Skeletal muscle cell (primary cell): ENCODE measurements around the gene SLC25A52.
"Not testable (repeated sequence)": the region's sequence is repeated elsewhere in the genome, so short reads cannot be mapped to it uniquely, and the experiment has no call there.

Experiments used
- DNase-seq: peaks from one replicate; pipeline ENCODE4 v3.0.0-alpha.2; 2010; ENCODE audit warnings: low read depth
- H3K4me3 ChIP-seq: 2 replicates; pipeline ENCODE4 v1.5.1; 2011; ENCODE audit warnings: low read depth, mild to moderate bottlenecking, control low read depth, low read length, moderate library complexity

The SLC25A52 gene, protein sequence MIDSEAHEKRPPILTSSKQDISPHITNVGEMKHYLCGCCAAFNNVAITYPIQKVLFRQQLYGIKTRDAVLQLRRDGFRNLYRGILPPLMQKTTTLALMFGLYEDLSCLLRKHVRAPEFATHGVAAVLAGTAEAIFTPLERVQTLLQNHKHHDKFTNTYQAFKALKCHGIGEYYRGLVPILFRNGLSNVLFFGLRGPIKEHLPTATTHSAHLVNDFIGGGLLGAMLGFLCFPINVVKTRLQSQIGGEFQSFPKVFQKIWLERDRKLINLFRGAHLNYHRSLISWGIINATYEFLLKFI

DNA sequence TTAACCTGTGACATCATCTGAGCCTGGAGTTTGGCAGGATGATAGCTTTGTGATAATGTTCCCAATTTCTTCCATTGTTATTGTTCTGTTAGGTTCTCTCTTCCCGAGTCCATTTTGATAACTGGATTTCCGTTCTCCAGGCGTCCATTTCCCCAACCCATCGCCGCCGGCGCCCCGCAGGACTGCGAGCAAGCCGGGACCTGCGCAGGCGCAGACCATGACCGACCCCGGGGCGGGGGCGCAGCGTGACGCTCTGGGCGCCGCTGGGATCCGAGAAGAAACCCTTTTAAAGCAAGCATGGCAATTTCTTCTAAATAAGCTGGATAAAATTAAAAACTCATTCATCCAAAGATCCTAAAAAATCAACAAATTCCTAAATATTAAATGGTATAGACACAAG lies at the start of gene SLC25A52:
Gene SLC25A52 (minus strand): TSS at position 186 of the 400 bp plus-strand sequence. CDS start 219 bp downstream, outside the sequence.
- DNase-seq = no peak
- no peak within 1 kb of the TSS for H3K4me3 ChIP-seq

DNA sequence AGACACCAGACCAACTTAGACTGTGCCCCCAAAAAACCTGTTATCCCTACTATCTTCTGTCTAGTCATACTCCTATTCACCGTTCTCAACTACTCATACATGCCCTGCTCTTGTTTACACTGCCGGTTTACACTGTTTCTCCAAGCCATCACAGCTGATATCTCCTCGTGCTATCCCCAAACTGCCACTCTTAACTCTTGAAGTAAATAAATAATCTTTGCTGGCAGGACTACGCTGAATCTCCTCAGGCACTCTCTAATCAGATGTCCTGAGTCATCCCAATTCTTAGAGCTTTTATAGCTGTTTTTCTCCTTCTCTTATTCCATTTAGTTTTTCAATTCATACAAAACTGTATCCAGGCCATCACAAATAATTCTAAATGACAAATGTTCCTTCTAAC lies 48.4 kb upstream of the SLC25A52 start:
- DNase-seq, H3K4me3 ChIP-seq: not testable (repeated sequence)

DNA sequence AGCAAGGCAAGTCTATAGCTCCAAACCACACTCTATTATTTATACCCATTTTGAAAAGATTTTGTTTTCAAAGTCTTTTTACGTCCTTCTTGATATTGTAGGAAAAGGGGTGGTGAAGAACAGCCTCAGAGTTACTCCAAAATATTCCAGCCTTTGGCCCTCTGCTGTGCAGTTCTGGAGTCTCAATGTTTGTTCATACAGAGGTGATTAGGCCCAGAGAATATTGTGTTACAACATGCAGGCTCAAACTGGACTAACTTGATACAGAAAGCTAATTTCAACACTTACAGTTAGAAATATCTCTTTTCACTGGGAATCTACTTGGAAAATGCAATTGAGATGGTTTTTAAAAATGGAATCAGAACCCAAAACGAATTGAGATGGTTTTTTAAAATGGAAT lies 40.4 kb upstream of the SLC25A52 start:
- H3K4me3 ChIP-seq = no peak overlapping the region
- DNase-seq = no peak

DNA sequence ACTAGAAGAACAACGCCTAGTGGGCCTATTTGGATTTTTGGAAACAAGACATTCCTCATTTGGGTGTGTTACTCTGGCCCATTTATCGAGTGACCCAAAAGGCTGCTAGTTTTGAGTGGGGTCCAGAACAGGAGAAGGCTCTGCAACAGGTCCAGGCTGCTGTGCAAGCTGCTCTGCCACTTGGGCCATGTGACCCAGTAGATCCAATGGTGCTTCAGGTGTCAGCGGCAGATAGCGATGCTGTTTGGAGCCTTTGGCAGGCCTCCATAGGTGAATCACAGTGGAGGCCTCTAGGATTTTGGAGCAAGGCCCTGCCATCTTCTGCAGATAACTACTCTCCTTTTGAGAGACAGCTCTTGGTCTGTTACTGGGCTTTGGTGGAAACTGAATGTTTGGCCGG lies 38.6 kb upstream of the SLC25A52 start:
- H3K4me3 ChIP-seq, DNase-seq: not testable (repeated sequence)

DNA sequence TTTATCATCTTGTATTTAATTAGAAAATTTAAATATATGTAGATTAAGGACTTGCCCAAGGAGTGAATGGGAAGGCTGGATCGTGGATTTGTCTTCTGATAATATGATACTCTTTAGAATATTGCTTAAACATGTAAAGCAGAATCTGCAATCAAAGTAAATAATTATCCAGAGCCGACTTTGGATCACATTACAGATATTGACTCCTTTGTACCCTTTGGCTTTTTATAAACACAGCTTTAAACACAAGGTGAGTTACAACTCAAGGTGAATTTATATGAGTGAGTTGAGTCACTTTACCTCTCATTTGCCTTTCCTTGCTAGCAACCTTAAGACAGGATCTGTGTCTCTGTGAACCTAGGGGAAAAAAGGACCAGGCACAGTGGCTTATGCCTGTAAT lies 37.7 kb upstream of the SLC25A52 start:
- no peak for DNase-seq
- no peak overlapping the region for H3K4me3 ChIP-seq

DNA sequence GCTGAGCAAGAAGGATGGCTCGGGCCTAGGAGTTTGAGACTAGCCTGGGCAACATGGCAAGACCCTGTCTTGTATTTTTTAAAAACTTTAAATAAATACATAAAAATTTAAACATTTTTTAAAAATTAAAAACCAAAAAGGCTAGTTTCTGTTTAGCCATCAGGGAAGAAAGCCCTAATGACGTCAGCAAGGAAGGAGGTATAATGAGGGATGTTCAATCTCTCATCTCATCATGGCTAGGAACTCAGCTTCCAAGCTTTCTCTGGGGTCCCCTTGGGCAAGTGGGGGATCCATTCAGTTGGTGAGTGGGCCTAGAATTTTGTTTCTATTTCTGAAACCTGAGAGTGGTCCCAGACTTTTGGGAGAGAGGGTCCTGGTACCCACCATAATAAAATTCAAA lies 35.1 kb upstream of the SLC25A52 start:
- H3K4me3 ChIP-seq = no peak overlapping the region
- no peak for DNase-seq

DNA sequence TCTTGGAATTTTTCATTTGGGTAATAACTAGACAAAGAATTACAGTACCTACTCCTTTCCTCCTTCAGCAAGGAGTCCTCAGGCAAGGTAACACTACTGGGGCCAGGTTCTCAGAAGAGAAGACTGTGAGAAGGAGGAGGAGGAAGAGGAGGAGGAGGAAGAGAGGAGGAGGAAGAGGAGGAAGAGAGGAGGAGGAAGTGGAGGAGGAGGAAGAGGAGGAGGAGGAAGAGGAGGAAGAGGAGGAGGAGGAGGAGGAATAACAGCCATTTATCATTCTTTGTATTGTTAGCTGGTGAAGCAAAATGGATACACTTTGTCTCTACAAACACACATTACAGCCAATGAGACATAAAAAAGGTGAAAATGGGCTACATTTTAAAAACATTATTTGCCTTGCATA lies 32.9 kb upstream of the SLC25A52 start:
- no peak overlapping the region for H3K4me3 ChIP-seq
- DNase-seq = no peak

DNA sequence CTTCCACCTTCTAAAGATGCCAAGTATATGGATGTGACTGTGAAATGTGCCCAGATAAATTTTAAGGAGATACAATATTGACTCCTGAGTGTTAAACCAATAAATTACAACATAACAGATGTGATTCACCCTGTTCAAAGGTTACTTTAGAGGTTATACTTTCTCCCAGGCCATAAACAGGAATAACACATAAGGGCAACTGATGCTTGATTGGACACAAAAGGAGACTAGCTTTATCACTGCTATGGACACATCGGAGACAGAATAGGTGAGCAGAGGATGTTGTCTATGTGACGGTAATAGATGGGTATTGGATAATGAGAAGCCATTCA lies 31.9 kb upstream of the SLC25A52 start:
- DNase-seq = no peak
- no peak overlapping the region for H3K4me3 ChIP-seq

DNA sequence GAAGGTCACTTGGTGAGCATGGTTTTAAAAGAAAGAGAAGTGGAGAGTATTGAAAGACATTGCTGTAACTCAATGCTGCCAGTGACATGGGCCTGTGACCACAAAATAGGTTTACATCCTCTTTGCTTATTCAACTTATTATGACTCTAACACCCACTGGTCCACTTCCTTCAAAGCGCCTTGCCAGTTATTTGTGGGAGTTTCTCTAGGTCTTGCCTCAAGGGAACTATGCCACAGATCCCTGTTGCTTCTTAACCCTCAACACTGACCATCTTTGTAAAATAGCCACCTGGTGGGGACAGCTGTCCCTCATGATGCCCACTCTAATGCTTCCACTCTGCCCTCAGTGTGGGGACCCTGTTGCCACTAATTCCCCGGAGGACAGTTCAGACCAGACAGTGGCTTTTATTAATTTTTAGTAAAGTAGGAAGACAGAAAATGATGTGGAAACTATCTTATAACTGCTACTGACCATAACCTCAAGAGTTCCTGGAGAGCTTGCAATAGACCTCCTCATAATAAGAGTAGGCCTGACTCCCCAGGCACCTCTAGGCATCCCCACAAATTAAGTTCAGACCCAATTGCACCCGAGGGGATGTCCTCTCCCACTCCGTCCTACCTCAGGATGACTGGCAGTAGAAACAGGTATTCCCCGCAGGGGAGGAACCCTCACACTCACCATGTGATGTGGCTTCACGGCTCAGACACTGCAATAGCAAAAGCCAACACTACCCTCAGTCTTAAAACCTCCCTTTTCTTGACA lies 31.3 kb upstream of the SLC25A52 start:
- DNase-seq = no peak

DNA sequence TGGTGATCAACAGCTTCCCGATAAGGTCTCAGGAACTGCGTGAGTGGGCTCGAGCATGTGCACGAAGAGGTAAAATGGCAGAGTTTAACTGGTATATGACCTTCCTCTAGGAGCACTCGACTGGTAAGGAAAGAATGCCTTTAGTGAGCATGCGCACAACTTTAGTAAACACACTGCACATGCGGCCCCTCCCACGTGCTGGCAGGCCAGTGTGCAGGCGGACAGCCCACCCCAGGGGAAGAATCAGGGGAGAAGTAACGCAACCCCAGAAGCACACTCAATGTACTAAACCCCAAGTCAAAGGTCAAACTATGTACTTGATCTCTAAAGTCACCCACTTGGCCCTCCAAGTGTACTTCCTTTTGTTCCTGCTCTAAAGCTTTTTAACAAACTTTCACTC lies 28.7 kb upstream of the SLC25A52 start:
- H3K4me3 ChIP-seq = no peak overlapping the region
- no peak for DNase-seq

More for the DNA sequence above, 31.3 kb upstream of the SLC25A52 start:
- H3K4me3 ChIP-seq = no peak overlapping the region

DNA sequence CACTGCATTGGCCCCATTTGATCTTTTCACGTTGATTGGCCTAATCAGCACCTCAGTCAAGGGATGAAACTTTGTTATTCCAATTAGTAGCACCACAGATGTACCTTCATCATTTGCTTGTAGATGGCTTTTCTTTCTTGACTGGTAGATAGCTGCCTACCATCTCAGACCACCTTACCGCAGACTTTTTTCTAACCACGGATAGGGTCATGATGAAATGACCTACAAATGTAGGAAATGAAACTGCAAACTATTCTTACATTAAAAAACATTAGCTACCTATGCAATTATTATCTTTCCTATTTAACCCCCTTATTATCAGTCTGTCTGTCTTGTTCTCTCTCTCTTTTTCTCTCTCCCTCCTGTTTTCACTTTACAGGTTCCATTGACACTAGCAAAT lies 22.4 kb upstream of the SLC25A52 start:
- H3K4me3 ChIP-seq = no peak overlapping the region
- DNase-seq = no peak

DNA sequence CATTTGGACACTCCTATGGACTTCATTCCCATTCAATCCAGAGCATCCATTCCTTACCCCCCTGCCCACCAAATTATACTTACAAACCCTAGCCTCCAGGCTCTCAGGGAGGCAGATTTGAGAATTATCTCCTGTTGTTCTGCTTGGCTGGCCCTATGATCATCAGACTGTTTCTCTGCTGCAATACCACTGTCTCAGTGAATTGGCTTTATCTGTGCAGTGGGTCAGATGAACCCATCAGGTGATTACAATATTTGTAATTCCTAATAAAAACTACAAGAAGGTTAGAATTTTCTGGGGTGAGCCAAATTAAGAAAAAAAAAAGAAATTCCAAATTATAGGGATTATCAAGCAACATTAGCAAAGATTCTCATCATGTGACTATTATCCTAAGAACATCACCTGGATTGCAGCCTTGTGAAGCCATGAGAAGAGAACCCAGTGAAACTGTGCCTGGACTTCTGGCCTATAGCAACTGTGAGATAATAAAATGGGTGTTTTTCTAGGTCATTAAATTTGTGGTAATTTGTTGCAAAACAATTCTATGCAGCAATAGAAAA lies 17.8 kb upstream of the SLC25A52 start:
- no peak overlapping the region for H3K4me3 ChIP-seq

DNA sequence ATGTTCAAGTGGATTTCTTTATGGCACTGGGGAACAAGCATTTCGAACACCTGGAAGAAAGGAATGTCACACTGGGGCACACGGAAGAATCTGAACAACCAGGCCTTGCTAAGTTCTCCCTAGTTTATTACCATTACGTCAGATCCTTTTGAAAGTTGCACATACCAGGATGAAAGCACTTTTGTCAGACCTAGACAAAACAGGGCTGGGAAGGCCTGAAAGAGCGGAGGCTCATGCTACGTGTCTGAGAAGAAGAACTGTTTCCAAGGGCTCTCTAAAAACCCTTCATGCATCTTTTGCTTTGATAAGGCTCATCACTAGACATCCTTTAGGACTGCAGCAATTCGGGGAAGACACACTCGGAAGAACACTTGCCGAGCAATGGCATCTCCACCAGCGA lies 15.4 kb upstream of the SLC25A52 start:
- DNase-seq = no peak
- H3K4me3 ChIP-seq = no peak overlapping the region

More for the DNA sequence above, 17.8 kb upstream of the SLC25A52 start:
- DNase-seq = no peak

DNA sequence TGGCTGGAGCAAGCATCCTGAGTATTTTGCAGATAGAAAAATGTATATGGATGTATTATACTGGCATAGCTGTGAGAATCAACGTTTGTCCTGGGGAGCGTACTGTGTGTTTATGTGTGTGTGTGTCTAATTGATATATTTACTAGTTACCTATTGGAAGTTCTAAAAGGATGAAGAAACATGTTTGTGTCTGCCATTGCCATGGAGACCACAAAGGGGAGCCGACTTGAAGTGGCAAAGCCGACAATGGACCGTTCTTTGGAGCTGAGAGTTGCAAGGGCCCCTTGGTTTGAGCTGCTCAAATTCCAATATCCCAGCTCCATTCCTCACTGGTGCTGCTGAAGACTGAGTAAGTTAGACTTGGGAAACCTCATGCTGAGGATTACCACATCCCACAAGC lies 14.3 kb upstream of the SLC25A52 start:
- DNase-seq = no peak
- no peak overlapping the region for H3K4me3 ChIP-seq

DNA sequence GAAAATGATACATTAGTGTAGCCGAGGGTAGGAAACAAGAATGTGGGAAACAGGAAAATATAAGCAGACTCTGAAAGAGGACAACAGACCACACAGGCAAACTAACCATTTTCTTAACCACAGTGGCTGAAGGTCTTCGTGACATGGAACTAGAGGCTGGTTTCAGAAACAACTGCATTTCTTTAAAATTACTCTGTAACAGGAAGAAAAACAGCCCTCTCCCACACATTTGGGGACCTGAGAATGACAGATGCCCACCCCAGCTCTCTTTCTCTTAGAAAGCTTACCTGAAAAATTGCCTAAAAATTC lies 13.8 kb upstream of the SLC25A52 start:
- H3K4me3 ChIP-seq = no peak overlapping the region
- no peak for DNase-seq

DNA sequence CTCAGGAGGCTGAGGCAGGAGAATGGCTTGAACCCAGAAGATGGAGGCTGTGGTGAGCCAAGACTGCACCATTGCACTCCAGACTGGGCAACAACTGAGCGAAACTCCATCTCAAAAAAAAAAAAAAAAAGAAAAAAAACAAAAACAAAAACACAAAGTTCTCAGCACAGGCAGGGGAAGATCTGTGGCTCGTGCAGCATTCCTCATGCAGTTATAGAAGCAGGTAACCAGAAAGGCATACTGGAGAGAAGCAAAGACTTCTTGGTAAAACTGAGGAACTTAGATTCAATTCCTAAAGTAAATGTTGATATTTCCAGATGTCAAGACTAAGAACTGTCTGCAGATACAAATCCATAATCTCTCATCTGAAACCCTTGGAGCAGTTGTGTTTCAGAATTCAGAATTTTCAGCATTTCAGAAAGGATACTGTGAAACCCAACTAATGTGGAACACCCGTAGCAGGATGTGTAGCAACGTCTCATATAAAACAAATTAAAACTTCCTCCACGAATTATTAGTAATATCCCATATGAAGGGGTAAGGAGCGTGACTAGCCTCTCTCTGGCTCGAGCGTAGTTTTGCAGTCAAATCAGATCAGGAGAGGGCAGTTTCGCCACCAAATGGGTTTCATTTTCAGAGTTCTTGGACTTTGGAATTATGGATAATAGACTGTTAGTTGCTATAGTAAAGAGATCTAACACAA lies 13.2 kb upstream of the SLC25A52 start:
- H3K4me3 ChIP-seq = no peak overlapping the region
- no peak for DNase-seq

DNA sequence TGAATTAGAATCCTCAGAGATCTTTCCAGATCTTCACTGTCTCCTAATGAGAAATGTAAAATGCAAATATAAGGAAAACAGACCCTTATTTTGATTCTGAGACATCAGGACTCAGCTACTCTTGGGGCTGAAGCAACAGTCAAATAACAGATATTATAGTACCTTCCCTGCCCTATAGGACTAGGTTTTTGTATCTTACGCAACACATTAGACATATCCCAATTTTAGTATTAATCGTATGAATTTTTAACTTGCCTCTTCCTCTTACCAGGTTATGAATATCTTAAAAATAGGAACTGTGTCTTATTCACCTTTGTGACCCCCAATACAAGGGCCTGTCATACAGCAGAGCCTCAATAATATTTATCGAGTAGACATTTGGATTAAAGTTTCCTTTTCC lies 12.0 kb upstream of the SLC25A52 start:
- DNase-seq = no peak
- no peak overlapping the region for H3K4me3 ChIP-seq

DNA sequence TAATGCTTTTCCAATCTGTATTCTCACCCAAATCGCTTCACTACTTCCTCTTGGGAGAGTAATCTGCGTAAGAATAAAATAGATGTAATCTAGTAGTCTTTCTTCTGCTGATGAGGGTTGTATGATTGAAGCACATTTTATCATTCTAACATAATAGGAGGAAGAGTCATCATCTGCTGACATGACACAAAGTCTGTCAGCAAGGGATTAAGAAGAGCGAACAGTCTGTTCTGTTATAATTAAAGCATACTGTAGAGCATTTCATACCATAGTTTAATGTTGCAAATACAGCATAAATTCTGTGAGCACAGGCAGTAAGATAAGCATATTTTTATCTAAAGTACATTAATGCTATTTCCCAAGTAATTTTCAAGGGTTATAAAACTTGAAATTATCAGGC lies 10.4 kb downstream of the SLC25A52 start:
- no peak overlapping the region for H3K4me3 ChIP-seq
- DNase-seq = no peak

DNA sequence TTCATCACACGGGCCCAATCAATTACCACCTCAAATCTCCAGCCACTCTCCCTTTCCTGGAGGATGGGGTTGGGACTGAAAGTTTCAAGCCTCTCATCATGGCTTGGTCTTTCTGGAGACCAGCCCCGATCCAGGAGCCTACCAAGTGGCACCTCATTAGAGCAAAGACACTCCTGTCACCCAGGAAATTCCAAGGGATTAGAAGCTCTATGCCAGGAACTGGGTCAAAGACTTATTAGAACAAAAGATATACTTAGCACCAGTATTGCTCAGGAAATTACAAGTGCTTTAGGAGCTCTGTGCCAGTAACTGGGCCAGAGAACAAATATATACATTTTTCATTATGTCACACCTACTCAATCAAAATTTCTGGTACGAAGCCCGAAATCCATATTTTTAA lies 14.3 kb downstream of the SLC25A52 start:
- no peak overlapping the region for H3K4me3 ChIP-seq
- DNase-seq = no peak

DNA sequence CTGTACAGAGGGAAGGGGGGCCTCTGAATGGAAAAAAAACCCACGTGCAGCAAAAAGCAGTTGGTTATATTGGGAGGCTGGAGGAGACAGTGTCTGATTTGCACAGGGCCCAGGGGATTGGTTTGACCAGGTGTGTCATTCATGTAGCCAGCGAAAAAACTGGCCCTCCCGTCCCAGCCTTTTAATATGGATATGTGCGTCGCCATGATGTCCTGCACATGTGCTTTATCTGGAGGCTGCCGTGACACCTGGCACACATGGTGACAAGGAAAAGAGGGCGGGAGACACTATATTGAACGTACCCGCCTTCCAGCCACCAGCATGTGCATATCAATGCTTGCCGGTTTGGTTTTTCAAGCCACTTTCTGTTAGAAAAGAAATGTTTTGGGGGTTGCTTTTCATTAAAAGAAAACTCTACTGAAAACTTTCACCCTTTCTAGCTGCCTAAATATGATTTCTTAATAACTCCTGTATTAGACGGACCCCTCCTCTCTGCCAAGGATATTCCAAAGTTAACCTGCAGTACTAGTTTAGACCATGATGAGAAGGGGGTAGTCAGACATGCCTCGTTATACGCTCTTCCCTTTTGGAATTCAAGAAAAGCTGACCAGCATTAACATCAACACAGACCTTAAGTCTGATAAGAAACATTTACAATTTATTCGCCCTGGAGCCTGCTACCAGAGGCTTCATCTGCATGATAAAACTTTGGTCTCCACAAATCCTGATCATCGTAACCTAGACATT lies 16.2 kb downstream of the SLC25A52 start:
- no peak for DNase-seq
- H3K4me3 ChIP-seq = no peak overlapping the region
